ENCODE measurements around the gene KRTAP10-5.
"Not testable (repeated sequence)": the region's sequence is repeated elsewhere in the genome, so short reads cannot be mapped to it uniquely, and the experiment has no call there.

KRTAP10-5 gene, protein sequence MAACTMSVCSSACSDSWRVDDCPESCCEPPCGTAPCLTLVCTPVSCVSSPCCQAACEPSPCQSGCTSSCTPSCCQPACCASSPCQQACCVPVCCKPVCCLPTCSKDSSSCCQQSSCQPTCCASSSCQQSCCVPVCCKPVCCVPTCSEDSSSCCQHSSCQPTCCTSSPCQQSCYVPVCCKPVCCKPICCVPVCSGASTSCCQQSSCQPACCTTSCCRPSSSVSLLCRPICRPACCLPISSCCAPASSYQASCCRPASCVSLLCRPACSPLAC

DNA sequence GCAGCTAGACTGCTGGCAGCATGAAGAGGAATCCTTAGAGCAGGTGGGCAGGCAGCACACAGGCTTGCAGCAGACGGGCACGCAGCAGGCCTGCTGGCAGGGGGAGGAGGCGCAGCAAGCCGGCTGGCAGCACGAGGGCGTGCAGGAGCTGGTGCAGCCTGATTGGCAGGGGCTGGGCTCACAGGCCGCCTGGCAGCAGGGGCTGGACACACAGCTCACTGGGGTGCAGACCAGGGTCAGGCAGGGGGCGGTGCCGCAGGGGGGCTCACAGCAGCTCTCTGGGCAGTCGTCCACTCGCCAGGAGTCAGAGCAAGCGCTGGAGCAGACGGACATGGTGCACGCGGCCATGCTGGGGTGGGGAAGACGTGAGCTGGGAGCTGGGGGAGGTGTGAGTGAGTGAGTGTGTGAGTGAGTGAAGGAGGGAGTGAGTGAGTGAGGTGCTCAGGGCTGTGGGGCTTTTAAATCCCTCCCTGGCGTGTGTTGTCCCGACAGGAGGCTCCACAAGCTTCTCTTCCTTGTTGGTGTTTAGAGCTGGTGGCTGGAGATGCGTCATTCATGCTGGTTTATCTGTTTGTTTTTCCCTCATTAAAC is at the start of gene KRTAP10-5:
Gene KRTAP10-5, minus strand, starts transcription at position 374 of the 591 bp plus-strand sequence. Its CDS starts 26 bp downstream, at position 348.
- not testable (repeated sequence) for DNase-seq (ENCODE audit: low read depth in 2 of 2)

DNA sequence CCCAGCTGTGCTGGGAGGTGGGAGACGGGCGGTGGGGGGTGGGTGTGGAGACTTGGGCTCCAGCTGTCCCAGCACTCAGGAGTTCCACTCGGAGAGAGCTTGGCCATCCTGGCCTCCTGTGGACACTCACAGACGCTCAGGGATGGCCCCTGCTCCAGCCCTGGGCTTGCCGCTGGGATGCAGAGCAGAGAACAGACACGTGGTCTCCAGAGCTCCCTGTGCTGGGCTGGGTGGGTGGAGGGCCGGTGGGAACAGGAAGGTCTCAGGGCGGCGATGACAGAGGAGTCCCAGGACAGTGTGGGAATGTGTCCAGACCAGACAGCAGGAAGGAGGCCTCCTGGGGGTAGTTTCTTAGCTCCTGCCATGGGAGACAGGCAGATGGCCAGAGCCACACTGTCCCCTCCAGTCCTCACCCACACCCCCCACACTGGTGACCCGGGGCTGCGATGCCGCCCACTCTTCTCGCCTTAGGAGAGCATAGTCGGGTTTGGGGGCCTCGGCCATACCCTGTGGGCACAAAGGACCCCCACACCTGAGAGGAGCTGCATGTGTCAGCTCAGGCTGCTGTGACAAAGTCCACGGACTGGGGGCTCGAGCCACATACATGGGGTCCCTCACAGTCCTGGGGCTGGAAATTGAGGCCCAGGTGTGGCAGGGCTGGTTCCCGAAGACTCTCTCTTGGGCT is 48.4 kb upstream of the KRTAP10-5 start:
- no peak for DNase-seq (ENCODE audit: low read depth in 2 of 2)

DNA sequence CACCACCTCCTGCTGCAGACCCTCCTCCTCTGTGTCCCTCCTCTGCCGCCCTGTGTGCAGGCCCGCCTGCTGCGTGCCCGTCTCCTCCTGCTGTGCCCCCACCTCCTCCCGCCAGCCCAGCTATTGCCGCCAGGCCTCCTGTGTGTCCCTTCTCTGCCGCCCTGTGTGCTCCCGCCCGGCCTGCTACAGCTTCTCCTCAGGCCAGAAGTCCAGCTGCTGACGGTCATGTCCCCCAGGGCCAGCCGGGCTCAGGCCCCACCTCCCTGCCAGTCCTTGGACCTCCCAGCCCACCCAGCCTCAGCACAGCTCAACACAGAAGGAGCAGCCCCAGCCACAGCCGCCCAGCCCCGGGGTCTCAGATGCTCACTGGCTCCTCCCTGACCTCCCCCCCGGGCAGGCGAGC is 47.4 kb upstream of the KRTAP10-5 start:
- DNase-seq (ENCODE audit: low read depth in 2 of 2), result not testable (repeated sequence)

DNA sequence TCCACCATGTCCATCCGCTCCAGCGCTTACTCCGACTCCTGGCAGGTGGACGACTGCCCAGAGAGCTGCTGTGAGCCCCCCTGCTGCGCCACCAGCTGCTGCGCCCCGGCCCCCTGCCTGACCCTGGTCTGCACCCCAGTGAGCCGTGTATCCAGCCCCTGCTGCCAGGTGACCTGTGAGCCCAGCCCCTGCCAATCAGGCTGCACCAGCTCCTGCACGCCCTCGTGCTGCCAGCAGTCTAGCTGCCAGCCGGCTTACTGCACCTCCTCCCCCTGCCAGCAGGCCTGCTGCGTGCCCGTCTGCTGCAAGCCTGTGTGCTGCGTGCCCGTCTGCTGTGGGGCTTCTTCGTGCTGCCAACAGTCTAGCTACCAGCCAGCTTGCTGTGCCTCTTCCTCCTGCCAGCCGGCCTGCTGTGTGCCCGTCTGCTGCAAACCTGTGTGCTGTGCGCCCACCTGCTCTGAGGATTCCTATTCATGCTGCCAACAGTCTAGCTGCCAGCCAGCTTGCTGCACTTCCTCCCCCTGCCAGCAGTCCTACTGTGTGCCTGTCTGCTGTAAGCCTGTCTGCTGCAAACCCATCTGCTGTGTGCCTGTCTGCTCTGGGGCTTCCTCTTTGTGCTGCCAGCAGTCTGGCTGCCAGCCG is 46.9 kb upstream of the KRTAP10-5 start:
- not testable (repeated sequence) for DNase-seq (ENCODE audit: low read depth in 2 of 2)

DNA sequence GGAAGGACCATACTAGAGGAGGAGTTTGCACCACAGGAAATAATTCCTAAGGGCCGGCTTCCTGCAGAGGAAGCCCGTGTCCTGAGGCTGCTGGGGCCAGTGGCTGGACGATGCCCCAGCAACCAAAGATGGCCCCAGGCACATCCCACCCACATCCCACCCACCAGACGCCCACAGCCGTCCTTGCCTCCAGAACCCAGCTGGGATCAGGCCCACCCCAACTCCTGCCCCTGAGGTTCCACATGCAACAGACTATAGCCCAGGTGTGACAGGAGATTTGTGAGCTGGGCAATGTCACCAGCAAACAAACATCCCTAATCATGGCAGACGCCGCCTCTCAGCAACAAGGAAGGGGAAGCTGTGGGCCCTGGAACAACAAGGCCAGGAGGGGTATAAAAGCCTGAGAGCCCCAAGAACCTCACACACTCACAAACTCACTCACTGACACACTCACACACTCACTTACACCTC is 46.3 kb upstream of the KRTAP10-5 start, which contains the start of gene KRTAP10-9:
Gene KRTAP10-9, plus strand, starts transcription at position 421 of the 471 bp plus-strand sequence. CDS start 79 bp downstream, outside the sequence.
- DNase-seq (ENCODE audit: low read depth in 2 of 2), result no peak

DNA sequence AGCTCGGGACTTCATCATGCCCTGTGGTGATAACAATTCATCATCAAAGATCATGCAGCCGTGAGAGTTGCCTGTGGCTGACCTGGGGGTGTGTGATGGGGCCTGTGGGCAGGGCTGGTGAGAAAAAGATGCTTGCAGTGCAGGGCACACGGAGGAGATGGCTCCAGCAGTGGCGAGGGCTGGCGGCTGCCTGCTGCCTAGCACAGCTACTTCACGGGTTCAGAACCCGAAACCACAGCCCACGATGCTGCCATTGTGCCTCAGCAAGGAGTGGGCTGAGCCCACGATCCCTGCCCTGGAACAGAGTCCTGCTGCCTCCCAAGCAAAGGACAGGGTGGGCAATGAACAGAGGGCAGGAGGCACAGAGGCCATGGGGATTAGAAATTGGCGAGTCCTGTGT is 45.9 kb upstream of the KRTAP10-5 start:
- no peak for DNase-seq (ENCODE audit: low read depth in 2 of 2)

DNA sequence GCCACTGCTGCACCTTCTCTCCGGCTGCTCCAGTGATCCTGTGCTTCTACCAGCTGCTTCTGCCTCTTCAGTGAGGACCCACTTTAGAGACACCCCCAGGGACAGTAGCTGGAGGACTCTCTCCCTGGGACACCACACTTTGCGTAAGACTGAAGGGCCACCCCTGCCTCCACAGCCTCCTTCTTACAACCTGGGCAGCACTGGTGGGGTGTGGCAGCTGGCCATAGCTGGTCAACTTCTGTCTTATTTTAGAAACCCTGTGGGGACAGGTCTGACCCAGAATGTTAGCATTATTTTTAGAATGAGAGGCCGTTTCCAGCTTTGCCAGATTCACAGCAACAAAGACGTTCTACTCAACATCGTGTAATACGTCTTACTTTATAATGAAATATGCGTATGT is 45.4 kb upstream of the KRTAP10-5 start:
- no peak for DNase-seq (ENCODE audit: low read depth in 2 of 2)

DNA sequence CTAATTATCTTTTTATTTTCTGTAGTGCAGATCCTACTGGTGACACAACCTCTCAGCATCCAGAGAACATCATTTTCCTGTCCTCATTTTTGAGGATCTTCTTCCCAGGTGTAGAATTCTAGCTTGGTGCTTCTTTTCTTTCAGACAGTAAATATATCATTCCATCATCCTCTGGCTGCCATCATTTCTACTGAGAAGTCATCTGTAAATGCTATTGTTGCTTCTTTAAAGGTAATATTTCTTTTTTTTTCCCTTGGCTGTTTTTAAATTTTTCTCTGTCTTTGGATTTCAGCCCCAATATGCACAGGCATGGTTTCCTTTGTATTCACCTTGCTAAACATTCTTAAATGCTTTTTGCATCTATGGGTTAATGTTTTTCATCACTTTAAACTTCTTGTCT is 43.2 kb upstream of the KRTAP10-5 start:
- no peak for DNase-seq (ENCODE audit: low read depth in 2 of 2)

DNA sequence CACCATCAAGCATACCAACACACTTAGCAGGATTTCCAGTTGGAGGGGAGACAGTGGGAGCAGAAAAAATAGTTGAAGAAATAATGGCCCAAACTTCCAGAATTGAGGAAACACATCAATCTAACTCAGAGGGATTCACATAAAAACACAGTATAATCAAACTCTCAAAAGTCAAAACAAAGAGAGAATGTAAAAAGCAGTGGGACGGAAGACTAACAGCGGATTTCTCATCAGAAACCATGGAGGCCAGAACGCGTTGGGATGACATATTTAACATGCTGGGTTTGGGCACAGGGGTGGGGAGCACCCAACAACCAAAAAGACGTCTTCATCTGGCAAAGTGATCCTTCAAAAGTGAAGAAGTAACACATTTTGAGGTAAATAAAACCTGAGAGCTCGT is 39.5 kb upstream of the KRTAP10-5 start:
- no peak for DNase-seq (ENCODE audit: low read depth in 2 of 2)

DNA sequence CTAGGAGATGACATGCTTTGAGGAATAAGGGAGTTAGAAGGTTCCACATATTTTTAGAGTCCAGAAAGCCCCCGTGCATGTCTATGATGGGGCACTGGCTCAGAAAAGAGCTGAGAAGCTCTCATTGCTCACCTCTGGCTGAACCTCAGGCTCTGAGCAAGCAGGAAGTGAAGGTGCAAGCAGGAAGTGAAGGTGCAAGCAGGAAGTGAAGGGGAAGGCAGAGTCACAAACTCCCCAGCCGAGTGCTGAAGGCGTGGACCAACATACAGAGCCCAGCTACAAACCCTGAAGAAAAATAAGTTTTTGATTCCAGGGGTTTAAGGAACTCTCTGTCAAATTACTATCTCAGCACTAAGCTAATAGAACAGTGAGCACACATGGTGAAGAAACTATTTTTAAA is 38.5 kb upstream of the KRTAP10-5 start:
- peak; percentile 27 to 43 for DNase-seq (ENCODE audit: low read depth in 2 of 2)

DNA sequence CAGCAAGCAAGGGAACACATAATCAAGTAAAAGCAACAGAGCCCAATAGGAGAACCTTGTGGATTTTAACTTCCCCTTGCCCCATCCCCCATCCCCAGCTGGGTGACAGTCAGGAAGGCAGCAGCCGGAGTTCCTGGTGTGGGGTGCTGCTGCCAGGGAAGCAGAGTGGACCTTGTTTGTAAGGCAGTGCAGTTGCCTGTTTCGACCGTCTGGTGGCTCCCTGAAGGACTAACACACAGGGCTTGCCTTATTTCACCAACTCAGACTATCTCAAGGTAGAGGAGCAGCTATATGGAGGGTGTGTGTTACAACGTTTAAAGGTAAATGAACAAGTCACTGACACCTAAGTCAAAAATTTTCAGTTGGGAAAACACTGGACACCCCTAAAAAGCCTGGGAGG is 38.1 kb upstream of the KRTAP10-5 start:
- DNase-seq (ENCODE audit: low read depth in 2 of 2), result no peak

DNA sequence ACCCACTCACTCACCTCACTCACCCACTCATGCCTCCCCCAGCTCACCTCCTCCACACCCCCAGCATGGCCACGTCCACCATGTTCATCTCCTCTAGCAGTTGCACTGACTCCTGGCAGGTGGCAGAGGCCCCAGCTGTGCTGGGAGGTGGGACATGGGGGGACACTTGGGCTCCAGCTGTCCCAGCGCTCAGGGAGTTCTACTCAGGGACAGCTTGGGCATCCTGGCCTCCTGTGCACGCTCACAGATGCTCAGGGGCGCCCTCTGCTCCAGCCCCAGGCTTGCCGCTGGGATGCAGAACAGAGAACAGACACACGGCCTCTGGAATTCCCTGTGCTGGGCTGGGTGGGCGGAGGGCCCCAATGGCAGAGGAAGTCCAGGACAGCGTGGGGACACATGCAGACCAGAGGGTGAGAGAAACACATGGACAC is 36.7 kb upstream of the KRTAP10-5 start:
- DNase-seq (ENCODE audit: low read depth in 2 of 2), result no peak

DNA sequence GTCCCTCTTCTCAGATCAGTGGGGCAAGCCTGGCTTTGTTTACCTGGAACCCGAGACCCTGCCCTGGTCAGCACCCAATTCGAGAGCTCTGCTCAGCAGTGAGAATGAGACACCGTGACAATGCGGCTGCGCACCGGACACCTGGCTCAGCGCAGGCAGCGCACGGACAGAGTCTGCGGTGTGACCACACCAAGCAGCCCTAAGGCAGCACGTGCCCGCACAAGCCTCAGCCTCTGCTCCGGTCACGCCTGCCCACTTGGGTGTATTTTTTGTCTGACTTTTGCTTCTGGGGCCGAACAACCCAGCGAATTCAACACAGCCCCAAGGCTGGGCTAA is 36.2 kb upstream of the KRTAP10-5 start:
- DNase-seq (ENCODE audit: low read depth in 2 of 2), result no peak

DNA sequence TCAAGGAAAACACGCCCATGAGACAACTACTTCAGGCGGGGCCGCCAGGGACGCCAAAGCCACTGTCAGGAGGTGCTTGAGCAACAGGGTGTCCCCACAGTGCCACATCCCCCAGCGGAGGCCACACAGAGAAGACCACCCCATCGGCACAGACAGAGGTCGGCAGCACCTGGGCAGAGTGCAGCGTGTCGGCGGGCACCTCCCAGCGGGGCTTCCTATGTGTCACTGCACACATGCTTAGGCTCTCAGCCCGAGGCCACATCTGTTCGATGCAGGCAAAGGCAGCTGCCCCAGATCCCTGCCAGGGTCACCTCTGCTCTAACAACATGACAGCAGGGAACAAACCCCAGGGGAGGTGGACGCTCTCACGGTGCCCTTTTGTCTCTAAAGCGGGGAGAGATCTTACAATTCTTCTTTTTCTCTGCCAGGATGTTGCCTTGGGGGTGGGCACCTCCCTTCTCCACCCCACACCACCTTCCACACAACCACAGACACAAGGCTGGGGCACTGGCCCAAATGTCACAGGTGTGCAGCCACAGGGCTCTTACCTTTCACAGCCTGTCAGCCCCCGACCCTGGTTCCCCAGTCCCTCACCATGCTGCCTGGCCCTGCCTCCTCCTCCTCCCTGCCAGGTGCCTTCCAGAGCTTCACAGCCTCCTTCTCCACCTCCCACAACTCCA is 35.6 kb upstream of the KRTAP10-5 start:
- no peak for DNase-seq (ENCODE audit: low read depth in 2 of 2)

DNA sequence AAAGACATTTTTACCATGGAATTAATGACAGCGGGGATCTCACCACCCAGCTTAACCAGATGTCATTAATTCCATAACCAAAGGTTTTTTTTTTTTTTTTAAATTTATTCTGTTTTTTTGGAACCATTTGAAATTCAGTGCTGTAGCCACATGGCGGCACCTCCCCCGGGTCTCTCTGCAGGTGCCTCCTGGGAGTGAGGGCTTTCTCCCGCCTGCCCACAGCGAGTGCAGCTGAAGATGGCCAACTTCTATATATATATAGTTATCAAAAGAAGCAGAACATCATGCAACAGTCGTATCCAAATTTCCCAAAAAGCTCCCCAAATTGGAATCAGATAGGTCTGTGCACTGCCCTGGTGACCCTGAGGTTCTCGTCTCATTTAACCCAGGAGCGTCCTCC is 35.1 kb upstream of the KRTAP10-5 start:
- no peak for DNase-seq (ENCODE audit: low read depth in 2 of 2)

DNA sequence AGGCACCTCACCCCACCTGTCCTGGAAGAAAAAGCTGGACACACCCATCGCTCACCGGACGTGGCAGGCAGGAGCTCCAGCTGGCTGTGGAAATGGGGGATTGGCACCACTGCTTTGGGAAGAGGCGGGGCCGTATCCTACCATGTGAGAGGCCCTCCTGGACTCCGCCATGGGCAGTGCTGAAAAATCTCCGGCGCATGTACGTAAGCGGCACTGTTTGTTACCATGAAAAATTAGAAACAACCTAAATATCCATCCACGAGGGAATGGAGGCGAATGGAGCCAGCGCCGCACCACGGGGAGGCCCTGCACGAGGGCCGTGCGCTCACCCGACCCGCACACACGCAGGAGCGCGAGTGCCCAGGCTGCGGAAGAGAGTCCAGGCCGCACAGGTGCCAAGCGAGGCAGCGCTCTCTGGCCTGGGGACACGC is 34.6 kb upstream of the KRTAP10-5 start:
- no peak for DNase-seq (ENCODE audit: low read depth in 2 of 2)

DNA sequence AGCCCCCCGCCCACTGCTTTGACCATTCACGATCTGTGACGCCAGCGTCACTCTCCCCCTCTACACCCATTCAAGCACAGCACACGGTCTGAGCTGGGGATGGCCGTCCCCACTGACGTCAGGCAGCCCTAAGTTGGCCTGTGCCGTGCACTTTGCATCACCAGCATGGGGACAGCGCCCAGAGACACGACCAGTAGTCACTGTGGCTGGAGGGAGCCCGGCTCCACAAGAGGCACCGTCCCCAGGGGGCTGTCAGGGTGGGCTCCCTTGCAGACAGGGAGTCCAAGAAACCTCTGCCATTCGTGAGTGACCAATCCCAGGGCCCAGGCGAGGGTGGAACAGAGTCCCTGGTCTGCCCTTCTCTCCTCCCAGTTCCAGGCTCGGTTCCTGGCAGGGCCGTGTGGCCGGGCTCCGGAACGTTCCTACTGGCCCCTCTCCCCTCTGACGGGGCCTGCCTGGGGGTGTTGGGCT is 33.8 kb upstream of the KRTAP10-5 start:
- DNase-seq (ENCODE audit: low read depth in 2 of 2), result no peak

DNA sequence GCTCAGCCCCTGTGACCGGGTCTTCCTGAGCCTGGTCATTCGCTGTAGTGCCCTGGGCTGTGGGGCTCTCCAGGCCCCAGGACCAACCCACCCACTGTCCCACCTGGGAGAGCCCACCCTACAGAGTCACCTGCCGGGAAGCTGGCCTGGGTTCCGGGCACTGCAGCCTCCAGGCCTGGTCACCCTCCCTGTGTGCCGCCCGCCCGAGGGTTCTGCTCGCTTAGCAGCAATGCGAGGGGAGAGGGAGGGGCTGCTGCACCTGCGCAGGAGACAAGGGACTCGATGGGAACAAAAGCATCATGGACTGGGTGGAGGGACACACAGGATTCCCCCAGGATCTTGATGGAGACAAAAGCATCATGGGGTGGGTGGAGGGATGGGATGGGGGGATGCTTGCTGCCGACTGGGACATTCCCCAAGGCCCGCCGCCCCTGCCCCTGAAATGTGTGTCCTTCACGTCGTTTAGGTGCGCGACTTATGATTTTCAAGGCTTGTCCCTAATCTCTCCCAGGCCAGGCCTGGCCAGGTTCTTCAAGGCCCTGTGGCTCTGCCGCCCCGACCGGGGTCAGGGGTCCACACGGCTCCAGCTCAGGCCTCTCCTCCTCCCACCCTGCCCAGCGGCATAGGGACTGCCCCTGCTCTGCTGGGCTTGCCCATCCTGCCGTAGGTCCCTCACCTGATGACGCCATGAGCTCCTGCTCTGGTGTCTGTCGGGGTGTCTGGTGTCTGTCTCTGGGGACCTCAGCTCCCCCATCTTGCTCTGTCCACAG is 33.2 kb upstream of the KRTAP10-5 start:
- DNase-seq (ENCODE audit: low read depth in 2 of 2), result no peak

DNA sequence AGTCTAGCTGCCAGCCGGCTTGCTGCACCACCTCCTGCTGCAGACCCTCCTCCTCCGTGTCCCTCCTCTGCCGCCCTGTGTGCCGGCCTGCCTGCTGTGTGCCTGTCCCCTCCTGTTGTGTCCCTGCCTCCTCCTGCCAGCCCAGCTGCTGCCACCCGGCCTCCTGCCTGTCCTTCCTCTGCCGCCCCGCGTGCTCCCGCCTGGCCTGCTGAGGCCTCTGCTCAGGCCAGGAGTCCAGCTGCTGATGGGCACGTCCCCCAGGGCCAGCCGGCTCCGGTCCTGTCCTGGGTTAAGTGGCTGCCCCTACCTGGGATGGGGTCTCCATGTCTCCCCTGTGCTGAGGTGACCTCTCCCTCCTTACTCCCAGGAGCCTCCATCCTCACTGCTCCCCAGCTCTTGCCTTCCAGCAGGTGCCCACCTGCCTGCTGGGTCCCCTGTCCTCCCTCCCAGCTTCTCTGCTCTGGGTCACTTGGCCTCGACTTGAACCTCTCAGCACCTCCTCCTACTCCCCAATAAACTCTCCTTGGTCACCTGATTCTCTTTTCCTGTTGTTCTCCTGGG is 32.3 kb upstream of the KRTAP10-5 start:
- no peak for DNase-seq (ENCODE audit: low read depth in 2 of 2)

DNA sequence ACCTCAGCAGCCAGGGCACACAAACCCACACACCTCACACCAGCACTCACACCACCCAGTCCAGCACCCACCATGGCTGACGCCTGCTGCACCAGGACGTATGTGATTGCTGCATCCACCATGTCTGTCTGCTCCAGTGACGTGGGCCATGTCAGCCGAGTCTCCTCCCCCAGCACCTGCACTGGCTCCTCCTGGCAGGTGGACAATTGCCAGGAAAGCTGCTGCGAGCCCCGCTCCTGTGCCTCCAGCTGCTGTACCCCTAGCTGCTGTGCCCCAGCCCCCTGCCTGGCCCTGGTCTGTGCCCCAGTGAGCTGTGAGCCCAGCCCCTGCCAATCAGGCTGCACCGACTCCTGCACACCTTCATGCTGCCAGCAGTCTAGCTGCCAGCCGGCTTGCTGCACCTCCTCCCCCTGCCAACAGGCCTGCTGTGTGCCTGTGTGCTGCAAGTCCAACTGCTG is 31.7 kb upstream of the KRTAP10-5 start, which contains the start of gene KRTAP10-8:
Gene KRTAP10-8, plus strand, starts transcription at position 51 of the 458 bp plus-strand sequence. Its CDS starts 22 bp downstream, at position 73.
- DNase-seq (ENCODE audit: low read depth in 2 of 2), result no peak
